Lower lobe of right lung (tissue), 2 donors: Measurements from ENCODE around the gene OR4D6. TPM values are rescaled to one million over a fixed set of nuclear protein-coding genes. Genes with fewer than 3 reads are reported as not detected.
"Not testable (repeated sequence)": the region's sequence is repeated elsewhere in the genome, so short reads cannot be mapped to it uniquely, and the experiment has no call there.

Source experiments
- ATAC-seq, 2 donors: fragments of 200-7000 bp; cut with Tn5 transposase; one replicate each; pipeline ENCODE4 v1.9.1; 2020 to 2022; ENCODE audit warnings: mild to moderate bottlenecking in 2 of 2, moderate library complexity in 2 of 2
- DNase-seq: peaks from one replicate; pipeline ENCODE4 v3.0.0-alpha.2; 2020
- H3K27ac ChIP-seq: fragments of 200-600 bp; one replicate; pipeline ENCODE4 v1.8.0; 2022
- H3K27me3 ChIP-seq: fragments of 200-600 bp; one replicate; pipeline ENCODE4 v1.8.0; 2022; ENCODE audit warnings: low read depth
- H3K36me3 ChIP-seq: fragments of 200-600 bp; one replicate; pipeline ENCODE4 v1.8.0; 2022; ENCODE audit warnings: mild to moderate bottlenecking
- H3K4me1 ChIP-seq: fragments of 200-600 bp; one replicate; pipeline ENCODE4 v1.8.0; 2022
- H3K4me3 ChIP-seq: fragments of 200-600 bp; one replicate; pipeline ENCODE4 v1.8.0; 2022; ENCODE audit warnings: mild to moderate bottlenecking
- H3K9me3 ChIP-seq: fragments of 200-600 bp; one replicate; pipeline ENCODE4 v1.8.0; 2022
- intact Hi-C: fragments of 100-400 bp; cut with DNase I; formaldehyde crosslinking; loops from one replicate; pipeline ENCODE4 v1.11.0; 2022
- total RNA-seq: library from RNA; stranded (reverse); fragmentation: NEBNext Ultra II Directional; extraction: Animal tissue kit (Norgen Biotek cat#: 25700); gene quantifications from one replicate; pipeline ENCODE4 v1.2.1, GENCODE V29; 2021
- TF ChIP-seq, protein P1 (sequence below): fragments of 200-600 bp; IDR thresholded peaks from one replicate; pipeline ENCODE4 v1.8.0; 2022; ENCODE audit warnings: antibody characterized with exemption, mild to moderate bottlenecking
- donor health status: DM: no; HTN: yes; CAD: no; lungs with severe emphysema.

The OR4D6 gene
- total RNA-seq, 1 donor from 2014 or later, result not detected

DNA sequence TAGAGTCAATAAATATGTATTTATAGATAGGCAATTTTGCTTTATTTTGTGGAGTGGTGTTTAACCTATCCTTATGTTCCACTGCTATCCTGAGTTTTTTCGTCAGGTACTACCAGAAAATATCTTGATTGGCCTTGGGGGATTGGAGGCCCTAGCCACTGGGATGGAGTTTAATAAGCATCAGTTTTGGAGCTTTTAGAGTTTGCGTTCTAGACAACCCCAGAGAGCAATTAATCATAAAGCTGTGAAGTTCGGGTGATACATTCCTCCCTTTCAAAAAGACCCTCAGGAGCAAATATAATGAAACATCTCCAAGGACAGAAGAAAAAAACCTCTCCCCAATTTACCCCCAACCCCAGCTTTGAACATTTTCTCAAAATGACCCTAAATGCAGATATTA is 20.6 kb upstream of the OR4D6 start, which contains the start of gene OR5A1:
OR5A1 (plus strand) TSS at position 301 of the 400 bp plus-strand sequence. CDS start 6,700 bp downstream, outside the sequence.
- no peak within 1 kb of the TSS for H3K27ac ChIP-seq
- no peak for ATAC-seq
- TF ChIP-seq, protein P1, sequence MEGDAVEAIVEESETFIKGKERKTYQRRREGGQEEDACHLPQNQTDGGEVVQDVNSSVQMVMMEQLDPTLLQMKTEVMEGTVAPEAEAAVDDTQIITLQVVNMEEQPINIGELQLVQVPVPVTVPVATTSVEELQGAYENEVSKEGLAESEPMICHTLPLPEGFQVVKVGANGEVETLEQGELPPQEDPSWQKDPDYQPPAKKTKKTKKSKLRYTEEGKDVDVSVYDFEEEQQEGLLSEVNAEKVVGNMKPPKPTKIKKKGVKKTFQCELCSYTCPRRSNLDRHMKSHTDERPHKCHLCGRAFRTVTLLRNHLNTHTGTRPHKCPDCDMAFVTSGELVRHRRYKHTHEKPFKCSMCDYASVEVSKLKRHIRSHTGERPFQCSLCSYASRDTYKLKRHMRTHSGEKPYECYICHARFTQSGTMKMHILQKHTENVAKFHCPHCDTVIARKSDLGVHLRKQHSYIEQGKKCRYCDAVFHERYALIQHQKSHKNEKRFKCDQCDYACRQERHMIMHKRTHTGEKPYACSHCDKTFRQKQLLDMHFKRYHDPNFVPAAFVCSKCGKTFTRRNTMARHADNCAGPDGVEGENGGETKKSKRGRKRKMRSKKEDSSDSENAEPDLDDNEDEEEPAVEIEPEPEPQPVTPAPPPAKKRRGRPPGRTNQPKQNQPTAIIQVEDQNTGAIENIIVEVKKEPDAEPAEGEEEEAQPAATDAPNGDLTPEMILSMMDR, result no peak
- no peaks in the 10 kb centered on the region for H3K27me3 ChIP-seq
- H3K4me3 ChIP-seq, result no peak within 1 kb of the TSS
- no peaks in the 10 kb centered on the region for H3K36me3 ChIP-seq
- H3K4me1 ChIP-seq, result no peaks in the 10 kb centered on the region
- intact Hi-C loops, result no loop called here
- no peak for DNase-seq
- H3K9me3 ChIP-seq, result no peaks in the 10 kb centered on the region

DNA sequence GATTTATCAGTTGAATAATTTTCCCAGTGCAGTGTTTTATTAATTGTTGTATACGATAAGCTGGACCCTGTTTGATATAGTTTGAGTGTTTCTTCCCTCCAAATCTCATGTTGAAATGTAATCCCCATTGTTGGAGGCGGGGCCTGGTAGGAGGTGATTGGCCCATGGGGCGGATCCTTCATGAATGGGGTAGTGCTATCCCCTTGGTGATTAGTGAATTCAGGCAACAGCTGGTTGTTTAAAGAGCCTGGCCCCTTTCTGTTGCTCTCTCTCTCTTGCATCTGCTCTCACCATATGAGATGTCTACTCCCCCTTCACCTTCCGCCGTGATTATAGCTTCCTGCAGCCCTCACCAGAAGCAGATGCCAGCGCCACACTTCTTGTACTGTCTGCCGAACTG is 19.0 kb upstream of the OR4D6 start:
- DNase-seq, result no peak

DNA sequence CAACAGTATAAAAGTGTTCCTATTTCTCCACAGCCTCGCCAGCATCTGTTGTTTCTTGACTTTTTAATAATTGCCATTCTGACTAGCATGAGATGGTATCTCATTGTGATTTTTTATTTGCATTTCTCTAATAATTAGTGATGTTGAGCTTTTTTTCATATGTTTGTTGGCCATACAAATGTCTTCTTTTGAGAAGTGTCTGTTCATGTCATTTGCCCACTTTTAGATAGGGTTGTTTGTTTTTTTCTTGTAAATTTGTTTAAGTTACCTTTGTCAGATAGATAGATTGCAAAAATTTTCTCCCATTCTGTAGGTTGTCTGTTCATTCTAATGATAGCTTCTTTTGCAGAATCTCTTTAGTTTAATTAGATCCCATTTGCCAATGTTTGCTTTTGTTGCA is 11.1 kb upstream of the OR4D6 start:
- H3K27ac ChIP-seq, ATAC-seq, H3K9me3 ChIP-seq, DNase-seq, H3K36me3 ChIP-seq, H3K27me3 ChIP-seq, H3K4me1 ChIP-seq, intact Hi-C loops, H3K4me3 ChIP-seq: not testable (repeated sequence)

More for the DNA sequence above, 19.0 kb upstream of the OR4D6 start:
- H3K4me3 ChIP-seq, result no peak overlapping the region
- H3K9me3 ChIP-seq, result no peaks in the 10 kb centered on the region
- H3K4me1 ChIP-seq, result no peaks in the 10 kb centered on the region
- no peak overlapping the region for H3K27ac ChIP-seq
- TF ChIP-seq, protein P1, result no peak
- no peaks in the 10 kb centered on the region for H3K36me3 ChIP-seq
- no peaks in the 10 kb centered on the region for H3K27me3 ChIP-seq
- intact Hi-C loops, result no loop called here
- no peak for ATAC-seq

DNA sequence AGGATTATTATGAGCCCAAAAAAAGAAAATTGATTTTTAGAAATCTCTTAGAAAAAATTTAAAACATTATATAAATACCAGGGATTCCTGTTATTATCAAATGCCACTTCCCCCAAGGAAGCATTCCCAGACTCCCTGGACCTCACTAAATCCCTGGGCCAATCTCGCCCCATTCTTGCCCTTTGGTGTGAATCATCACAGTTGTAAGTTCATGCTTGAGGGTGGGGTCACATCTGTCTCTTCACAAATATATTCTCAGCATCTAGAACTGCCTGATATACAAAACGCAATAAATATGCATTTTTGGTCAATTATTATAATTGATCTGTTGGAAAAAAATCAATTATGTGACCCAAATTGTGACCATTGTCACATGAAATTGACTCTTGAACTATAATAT is 8.3 kb upstream of the OR4D6 start:
- intact Hi-C loops, result no loop called here
- DNase-seq, result no peak

DNA sequence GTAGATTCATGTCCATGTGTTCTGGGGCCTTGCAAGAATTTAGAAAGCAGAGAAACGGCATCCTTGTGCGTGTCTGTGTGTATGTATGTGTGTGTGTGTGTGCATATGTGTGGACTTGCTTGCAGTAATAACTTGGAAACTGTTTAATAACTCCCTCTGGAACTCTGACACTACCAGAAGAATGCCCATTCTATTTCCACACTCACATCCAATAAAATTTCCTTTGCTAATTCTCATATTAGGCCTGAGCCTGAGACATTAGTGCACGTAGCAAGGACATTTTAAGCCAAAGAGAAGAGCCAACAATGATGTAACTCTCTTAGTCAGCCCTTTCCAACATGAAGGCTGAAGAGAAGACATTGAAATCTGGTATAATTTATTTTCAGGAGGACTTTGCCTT is 3.2 kb downstream of the OR4D6 start:
- Histone ChIP-seq H3K4me1 (no peaks in the 10 kb centered on the region), H3K4me3 (no peak overlapping the region), H3K27me3 (no peaks in the 10 kb centered on the region), H3K9me3 (no peaks in the 10 kb centered on the region), H3K27ac (no peak overlapping the region), H3K36me3 (no peaks in the 10 kb centered on the region)
- intact Hi-C loops, result no loop called here
- no peak for DNase-seq
- TF ChIP-seq, protein P1, result no peak
- ATAC-seq, result no peak

More for the DNA sequence above, 8.3 kb upstream of the OR4D6 start:
- no peak for ATAC-seq
- Histone ChIP-seq H3K4me3 (no peak overlapping the region), H3K9me3 (no peaks in the 10 kb centered on the region), H3K27ac (no peak overlapping the region), H3K4me1 (no peaks in the 10 kb centered on the region), H3K27me3 (no peaks in the 10 kb centered on the region), H3K36me3 (no peaks in the 10 kb centered on the region)
- TF ChIP-seq, protein P1, result no peak

DNA sequence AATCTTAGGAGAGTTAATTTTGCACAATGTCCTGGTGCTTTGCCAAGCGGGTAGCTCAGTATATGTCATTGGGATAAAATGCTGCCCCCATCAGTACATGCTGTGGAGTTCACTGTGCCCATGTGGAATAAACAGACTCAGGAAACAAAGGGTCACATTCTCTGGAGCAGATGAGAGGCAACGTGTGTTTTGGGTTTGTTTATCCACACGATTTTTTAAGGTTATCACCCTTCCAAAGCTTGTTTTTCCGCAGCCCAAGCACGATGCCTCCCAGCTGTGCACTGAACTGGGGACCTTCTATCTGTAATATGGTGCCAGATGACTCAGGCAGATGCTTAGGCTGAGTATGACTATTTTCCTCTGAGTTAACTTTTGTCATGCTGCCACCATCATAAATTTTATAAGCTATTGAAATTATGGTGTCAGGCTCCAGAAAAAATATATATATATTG is 6.5 kb downstream of the OR4D6 start:
- no peaks in the 10 kb centered on the region for H3K4me1 ChIP-seq
- H3K36me3 ChIP-seq, result no peaks in the 10 kb centered on the region
- DNase-seq, result no peak
- H3K9me3 ChIP-seq, result no peaks in the 10 kb centered on the region
- TF ChIP-seq, protein P1, result no peak
- intact Hi-C loops, result no loop called here
- peak in 1 of 2 donors; percentile 17 for ATAC-seq
- no peaks in the 10 kb centered on the region for H3K27me3 ChIP-seq
- H3K4me3 ChIP-seq, result no peak overlapping the region
- H3K27ac ChIP-seq, result no peak overlapping the region
